Measurements from ENCODE around the gene LPCAT2.

GRCh38 chr16:55613613-55614335 is 104.9 kb downstream of the LPCAT2 start:
- no peak for TF ChIP-seq CTCF (IDR thresholded peaks at IDR 0.05)
- no peak for TF ChIP-seq POLR2A (IDR thresholded peaks at IDR 0.05)
